ENCODE results near the gene DBX1.
A peak's percentile ranks its signal among the peaks of the same experiment; 100 is the strongest.

DBX1 gene

DNA sequence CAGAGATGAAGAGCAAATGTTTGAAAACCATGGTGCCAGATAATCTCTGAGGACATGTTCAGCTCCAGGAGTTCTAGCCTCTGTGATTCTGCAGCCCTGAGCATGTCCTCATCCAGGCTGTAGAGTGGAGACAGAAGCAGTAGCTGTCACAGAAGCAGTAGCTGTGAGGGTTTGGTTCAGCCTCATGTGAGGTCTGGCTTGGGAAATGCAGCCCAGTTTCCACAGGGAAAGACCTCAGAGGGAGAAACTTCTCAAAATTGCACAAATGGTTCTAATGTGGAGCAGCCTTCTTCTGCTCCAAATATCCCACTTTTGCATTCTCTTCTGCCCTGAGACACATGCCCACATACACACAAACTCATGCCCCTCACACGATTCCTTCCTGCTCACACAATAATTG, 48.4 kb downstream of the DBX1 start:
- Histone ChIP-seq H3K4me3 (ENCODE audit: low read depth, low read length) (no peak overlapping the region), H3K9me3 (no peaks in the 10 kb centered on the region), H3K27me3 (no peaks in the 10 kb centered on the region), H3K4me1 (peaks cover 9% of the 10 kb centered on the region), H3K36me3 (no peaks in the 10 kb centered on the region)
- no peak for DNase-seq
- TF ChIP-seq, protein P1, sequence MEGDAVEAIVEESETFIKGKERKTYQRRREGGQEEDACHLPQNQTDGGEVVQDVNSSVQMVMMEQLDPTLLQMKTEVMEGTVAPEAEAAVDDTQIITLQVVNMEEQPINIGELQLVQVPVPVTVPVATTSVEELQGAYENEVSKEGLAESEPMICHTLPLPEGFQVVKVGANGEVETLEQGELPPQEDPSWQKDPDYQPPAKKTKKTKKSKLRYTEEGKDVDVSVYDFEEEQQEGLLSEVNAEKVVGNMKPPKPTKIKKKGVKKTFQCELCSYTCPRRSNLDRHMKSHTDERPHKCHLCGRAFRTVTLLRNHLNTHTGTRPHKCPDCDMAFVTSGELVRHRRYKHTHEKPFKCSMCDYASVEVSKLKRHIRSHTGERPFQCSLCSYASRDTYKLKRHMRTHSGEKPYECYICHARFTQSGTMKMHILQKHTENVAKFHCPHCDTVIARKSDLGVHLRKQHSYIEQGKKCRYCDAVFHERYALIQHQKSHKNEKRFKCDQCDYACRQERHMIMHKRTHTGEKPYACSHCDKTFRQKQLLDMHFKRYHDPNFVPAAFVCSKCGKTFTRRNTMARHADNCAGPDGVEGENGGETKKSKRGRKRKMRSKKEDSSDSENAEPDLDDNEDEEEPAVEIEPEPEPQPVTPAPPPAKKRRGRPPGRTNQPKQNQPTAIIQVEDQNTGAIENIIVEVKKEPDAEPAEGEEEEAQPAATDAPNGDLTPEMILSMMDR (IDR thresholded peaks at IDR 0.05; ENCODE audit: low read depth, low read length), result no peak

DNA sequence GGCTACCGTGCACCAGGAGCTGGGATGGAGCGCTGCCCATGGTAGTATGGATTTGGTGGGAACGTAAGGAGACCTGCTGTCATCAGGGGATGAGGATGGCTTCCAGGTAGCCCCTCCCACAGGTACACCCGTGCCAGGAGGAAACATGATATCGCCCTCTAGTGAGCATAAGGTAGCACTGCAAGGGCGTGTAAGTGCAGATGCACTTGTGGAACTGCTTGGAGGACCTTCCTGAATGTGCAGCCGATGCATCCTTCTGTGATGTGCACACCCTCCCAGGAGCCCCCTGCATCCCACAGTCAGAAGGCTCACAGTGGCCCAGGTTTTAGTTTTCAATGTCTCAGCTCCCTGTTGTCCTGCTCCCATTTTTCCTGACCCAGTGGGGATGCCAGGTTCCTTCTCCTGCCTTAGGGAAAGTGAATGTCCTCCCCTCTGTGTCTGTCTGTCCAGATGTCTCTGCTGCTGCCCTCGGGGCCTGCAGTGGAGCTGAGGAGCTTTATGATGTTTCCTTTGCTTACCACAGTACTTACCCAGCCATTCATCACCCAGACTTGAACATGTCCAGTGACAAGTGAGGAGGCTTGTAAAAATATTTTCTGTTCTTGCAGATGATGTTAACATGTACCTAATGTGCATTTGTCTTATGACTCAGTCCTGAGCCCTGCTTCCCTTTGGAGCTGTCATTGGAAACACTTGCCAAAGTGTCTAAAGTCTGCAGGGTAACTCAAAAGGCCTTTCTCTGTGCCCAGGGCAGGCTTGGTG, 49.2 kb downstream of the DBX1 start:
- Histone ChIP-seq H3K9me3 (no peaks in the 10 kb centered on the region), H3K4me3 (ENCODE audit: low read depth, low read length) (no peak overlapping the region), H3K27me3 (no peaks in the 10 kb centered on the region), H3K36me3 (no peaks in the 10 kb centered on the region), H3K4me1 (peaks cover 9% of the 10 kb centered on the region)
- DNase-seq, result peak; percentile 28
- TF ChIP-seq, protein P1 (IDR thresholded peaks at IDR 0.05; ENCODE audit: low read depth, low read length), result peak; percentile 82

DNA sequence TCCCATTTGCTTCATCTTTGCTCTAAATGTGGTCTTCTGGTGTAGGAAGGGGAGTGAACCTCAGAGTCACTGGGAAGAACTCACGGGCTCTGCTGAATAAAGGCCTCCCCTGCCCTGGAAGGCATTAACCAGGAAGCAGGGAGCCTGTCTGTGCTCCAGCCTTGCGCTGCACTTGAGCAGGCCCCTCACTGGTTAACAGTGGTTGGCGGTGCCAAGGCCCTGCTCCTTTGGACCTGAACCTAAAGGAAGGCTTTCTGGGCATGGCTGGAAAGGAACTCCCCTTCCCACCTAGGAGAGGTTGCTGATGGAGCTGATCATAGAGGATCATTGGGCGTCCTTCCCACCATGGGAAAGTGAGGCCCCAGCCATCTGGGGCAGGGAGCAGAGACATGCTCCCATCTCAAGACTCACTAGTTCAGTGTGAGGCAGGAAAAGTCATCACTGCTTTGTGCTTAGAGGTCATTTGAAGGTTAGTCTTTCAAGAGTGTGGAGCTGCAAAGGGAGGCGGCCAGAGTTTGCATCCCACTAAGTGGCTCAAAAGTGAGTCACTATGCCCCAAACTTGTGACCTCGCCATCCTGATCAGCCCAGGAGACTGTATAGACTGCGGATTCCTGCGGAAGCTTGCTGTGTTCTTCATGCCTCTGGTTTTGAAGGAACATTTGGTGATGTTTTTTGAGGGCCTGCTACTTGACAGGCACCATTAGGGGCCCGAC, 50.4 kb downstream of the DBX1 start:
- Histone ChIP-seq H3K27me3 (no peaks in the 10 kb centered on the region), H3K4me1 (peaks cover 9% of the 10 kb centered on the region), H3K36me3 (no peaks in the 10 kb centered on the region), H3K9me3 (no peaks in the 10 kb centered on the region), H3K4me3 (ENCODE audit: low read depth, low read length) (no peak overlapping the region)
- no peak for DNase-seq
- TF ChIP-seq, protein P1 (IDR thresholded peaks at IDR 0.05; ENCODE audit: low read depth, low read length), result no peak
